HG03439 (cell line): ENCODE results near the gene ZNF780B.
"Not testable (repeated sequence)": the region's sequence is repeated elsewhere in the genome, so short reads cannot be mapped to it uniquely, and the experiment has no call there.

Experiments used
- ATAC-seq: cut with Tn5 transposase; IDR thresholded peaks from one replicate; pipeline ENCODE4 v1.9.1; 2021; ENCODE audit warnings: mild to moderate bottlenecking, moderate library complexity; ENCODE audit not compliant: unreplicated experiment

The ZNF780B gene

GRCh38 chr19:40041718-40042117 lies 14.3 kb downstream of the ZNF780B start:
- ATAC-seq: not testable (repeated sequence)

DNA sequence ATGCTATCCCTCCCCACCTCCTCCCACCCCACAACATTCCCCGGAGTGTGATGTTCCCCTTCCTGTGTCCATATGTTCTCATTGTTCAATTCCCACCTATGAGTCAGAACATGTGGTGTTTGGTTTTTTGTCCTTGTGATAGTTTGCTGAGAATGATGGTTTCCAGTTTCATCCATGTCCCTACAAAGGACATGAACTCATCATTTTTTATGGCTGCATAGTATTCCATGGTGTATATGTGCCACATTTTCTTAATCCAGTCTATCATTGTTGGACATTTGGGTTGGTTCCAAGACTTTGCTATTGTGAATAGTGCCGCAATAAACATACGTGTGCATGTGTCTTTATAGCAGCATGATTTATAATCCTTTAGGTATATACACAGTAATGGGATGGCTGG lies 18.0 kb downstream of the ZNF780B start:
- not testable (repeated sequence) for ATAC-seq

DNA sequence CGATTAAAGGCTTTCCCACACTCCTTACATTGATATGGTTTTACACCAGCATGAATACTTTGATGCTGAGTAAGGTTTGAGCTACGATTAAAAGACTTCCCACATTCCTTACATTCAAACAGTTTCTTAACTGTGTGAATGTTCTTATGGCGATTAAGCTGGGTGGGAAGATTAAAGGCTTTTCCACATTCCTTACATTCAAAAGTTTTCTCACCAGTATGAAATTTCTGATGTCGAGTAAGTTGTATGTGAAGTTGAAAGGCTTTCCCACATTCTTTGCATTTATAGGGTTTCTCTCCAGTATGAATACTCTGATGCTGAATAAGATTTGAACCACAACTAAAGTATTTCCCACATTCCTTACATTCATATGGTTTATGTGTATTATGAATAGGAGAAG lies 20.0 kb downstream of the ZNF780B start:
- no peak for ATAC-seq

GRCh38 chr19:40033989-40034560 lies 22.0 kb downstream of the ZNF780B start:
- ATAC-seq: no peak

DNA sequence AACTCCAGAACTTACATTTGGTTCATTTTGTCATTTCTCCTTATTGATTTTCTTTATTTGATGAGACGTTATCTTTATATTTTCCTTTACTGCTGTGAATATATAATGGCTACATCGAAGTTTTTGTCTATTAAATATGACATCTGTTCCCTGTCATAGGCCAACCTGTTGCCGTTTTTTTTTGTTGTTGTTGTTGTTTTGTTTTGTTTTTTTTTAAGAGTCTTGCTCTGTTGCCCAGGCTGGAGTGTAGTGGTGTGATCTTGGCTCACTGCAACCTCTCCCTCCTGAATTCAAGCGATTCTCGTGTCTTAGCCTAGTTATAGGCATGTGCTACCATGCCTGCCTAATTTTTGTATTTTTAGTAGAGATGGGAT lies 29.4 kb downstream of the ZNF780B start:
- no peak for ATAC-seq

DNA sequence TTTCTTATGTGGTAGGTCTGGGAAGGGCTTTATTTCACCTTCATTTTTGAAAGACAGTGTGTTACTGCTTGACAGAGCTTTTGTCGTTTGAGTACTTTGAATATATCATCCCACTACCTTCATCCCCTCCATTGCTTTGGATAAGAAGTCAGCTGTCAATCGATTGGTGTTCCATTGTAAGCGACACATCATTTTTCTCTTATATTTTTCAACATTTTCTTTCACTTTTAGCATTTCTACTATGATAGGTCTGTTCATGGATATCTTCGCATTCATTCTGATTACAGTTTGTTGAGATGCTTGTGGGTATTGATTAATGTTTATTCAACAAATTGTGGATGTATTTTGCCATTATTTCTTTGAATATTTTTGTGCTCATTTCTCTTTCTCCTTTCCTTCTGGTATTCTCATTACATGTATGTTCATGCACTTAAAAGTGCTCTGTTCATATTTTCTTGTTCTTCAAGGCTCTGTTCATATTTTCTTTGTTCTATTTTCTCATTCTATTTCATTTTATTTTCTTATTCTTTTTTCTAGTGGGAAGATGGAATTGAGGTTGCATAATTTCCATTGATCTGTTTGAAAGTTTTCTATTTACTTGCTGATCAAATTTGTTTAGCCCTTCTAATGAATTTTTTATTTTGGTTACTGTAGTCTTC lies 30.0 kb downstream of the ZNF780B start:
- ATAC-seq: no peak

DNA sequence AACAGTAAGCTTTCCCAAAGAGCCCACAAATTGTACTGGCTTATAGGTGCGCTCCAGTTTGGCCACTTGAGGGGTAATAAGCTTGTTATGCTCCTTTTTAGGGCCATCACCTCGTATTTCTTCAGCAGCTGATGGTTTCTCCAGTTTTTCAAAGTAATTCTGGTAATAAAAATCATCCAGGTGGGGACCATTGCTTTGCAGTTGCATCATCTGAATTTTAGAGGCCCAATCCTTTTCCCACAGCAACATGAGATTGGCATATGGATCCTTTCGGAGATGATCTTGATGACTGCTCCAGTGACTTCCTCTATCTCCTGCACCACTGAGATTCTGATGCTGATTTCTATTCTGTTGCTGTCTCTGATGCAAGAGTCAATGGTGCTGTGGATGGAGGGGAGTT lies 32.1 kb downstream of the ZNF780B start:
- ATAC-seq: no peak

- no peak for ATAC-seq
These were observed 42.0 kb downstream of the ZNF780B start for GRCh38 chr19:40013991-40014390.

- ATAC-seq: no peak
These were observed 46.4 kb downstream of the ZNF780B start for GRCh38 chr19:40009674-40010073.

DNA sequence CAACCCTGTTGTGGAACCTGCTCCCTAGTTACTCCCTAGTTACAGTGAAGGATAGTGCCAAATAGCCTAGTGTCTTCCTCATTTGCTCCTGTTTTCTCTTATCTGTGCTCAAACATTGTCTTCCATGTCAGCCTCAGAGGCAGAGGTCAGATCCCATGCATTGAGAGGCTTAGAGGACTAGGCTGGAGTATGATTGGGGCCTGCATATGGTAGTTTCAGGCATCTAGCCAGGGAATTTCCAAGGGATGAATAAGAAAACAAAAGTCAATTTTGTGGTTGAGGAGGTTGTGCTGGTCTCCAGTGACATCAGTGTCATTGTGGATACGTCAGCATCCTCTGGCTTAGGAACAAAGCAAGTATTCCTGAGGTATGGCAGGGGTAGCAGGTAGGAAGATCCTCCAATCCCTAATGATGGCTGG lies 49.7 kb downstream of the ZNF780B start:
- ATAC-seq: no peak

GRCh38 chr19:40005691-40006272 lies 50.2 kb downstream of the ZNF780B start:
- ATAC-seq: no peak

DNA sequence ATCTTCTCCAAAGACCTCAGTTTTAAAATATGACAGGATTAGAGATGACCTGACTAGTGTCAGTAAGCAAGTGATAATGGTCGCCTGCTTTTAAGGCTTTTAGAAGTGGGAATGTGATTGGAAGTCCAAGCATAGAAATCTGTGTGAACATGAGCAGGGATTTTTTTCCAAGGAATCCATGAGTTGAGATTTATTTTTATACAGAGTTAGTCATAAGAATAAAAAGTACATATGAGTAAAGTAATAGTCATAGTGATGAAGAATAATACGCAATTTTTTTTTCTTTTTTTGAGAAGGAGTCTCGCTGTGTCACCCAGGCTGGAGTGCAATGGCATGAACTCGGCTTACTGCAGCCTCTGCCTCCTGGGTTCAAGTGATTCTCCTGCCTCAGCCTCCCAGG lies 57.5 kb downstream of the ZNF780B start:
- ATAC-seq: no peak

- ATAC-seq: no peak
These were observed 58.3 kb downstream of the ZNF780B start for GRCh38 chr19:39997638-39998216.

GRCh38 chr19:39996811-39997637 lies 59.0 kb downstream of the ZNF780B start, which contains the start of gene ZNF546:
TSS of gene ZNF546 (plus strand) at chr19:39997060. CDS start at chr19:39998327, 1,267 bp downstream.
- ATAC-seq: peak; percentile 85

- ATAC-seq: peak; percentile 40
These were observed 59.7 kb downstream of the ZNF780B start for GRCh38 chr19:39996218-39996810.

DNA sequence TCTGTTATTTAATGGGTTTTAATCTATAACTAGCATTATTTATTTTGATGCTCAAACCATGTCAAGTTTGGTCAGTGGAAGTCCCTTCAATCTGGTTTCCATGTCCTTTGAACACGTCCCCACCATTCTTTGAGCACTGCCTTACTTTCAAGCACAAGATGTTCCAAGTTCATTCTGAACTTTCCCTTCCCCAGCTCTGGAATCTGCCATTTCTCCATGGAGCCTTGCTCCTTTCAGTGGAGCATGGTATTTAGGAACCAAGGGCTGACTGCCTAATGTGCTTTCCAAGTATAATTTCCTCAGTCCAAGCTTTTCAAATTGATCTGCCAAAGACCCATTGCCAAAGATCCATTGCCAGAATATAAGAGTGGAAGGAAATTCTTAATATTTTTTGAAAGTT lies 60.2 kb downstream of the ZNF780B start:
- ATAC-seq: no peak

DNA sequence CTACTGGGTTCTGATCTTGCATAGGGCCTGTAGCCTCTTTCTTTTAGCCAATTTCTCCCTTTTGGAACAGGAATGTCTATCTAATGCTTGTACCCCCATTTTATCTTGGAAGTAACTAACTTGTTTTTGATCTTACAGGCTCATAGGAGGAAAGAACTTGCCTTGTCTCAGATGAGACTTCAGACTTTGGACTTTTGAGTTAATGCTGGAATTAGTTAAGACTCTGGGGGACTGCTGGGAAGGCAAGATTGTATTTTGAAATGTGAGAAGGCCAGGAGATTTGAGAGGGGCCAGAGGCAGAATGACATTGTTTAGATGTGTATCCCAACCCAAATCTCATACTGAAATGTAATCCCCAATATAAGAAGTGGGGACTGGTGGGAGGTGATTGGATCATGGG lies 61.7 kb downstream of the ZNF780B start:
- no peak for ATAC-seq

DNA sequence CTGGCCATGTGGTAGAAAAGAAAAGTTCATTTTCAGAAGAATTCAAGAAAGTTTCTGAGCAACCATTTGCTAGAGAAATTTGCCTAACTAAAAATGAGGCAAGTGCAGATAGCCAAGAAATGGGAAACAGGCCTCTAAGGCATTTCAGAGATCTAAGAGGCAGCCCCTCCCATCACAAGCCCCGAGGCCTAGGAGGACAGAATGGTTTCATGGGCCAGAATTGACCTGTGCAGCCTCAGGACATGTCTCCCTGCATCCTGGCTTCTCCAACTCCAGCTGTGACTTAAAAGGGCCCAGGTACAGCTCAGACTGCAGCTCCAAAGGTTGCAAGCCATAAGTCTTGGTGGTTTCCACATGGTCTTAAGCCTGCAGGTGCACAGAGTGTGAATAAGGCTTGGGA lies 62.4 kb downstream of the ZNF780B start:
- no peak for ATAC-seq

GRCh38 chr19:39987596-39987995 lies 68.4 kb downstream of the ZNF780B start:
- no peak for ATAC-seq

DNA sequence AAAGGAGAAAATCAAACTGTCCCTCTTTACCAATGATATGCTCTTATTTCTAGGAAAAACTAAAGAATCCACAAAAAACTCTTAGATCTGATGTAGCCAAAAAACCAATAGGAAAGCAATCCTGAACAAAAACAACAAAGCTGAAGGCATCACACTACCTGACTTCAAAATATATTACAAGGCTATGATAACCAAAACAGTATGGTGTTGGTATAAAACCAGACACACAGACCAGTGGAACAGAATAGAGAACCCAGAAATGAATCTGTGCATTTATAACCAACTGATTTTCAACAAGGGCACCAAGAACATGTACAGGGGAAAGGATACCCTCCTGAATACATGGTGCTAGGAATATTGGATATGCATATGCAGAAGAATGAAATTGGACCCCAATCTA lies 68.9 kb downstream of the ZNF780B start:
- no peak for ATAC-seq

GRCh38 chr19:39986643-39987042 lies 69.4 kb downstream of the ZNF780B start:
- no peak for ATAC-seq
